ENCODE results near the gene ECM1.

- TF ChIP-seq POLR2A (IDR thresholded peaks at IDR 0.05) (no peak), CTCF (IDR thresholded peaks at IDR 0.05) (no peak)
Measured at GRCh38 chr1:150521196-150521968, 13.5 kb downstream of the ECM1 start.

Measured in uterus (tissue), 2 donors.